Activated naive CD8-positive, alpha-beta T cell treated with anti-CD3 and anti-CD28 coated beads, Interleukin-2, amount 50 U/mL, for 24 hours (primary cell): ENCODE data around the gene RBMS3.

Experiments used
- ATAC-seq: fragments of 150-1000 bp; cut with Tn5 transposase; one replicate; pipeline ENCODE4 v1.10.0; 2021
- DNase-seq: peaks from one replicate; pipeline ENCODE4 v3.0.0; 2021
- H3K27ac Mint-ChIP-seq: one replicate; pipeline ENCODE4 v1.8.0; 2021; ENCODE audit warnings: mild to moderate bottlenecking, mixed read lengths
- H3K27me3 Mint-ChIP-seq: one replicate; pipeline ENCODE4 v1.8.0; 2021; ENCODE audit warnings: mixed read lengths
- H3K36me3 Mint-ChIP-seq: one replicate; pipeline ENCODE4 v1.8.0; 2021; ENCODE audit warnings: low read depth, mixed read lengths
- H3K4me1 Mint-ChIP-seq: one replicate; pipeline ENCODE4 v1.8.0; 2021; ENCODE audit warnings: mixed read lengths
- H3K4me3 Mint-ChIP-seq: one replicate; pipeline ENCODE4 v1.8.0; 2021; ENCODE audit warnings: mild to moderate bottlenecking, moderate library complexity, mixed read lengths
- H3K9me3 Mint-ChIP-seq: one replicate; pipeline ENCODE4 v1.8.0; 2021; ENCODE audit warnings: mixed read lengths

The RBMS3 gene

GRCh38 chr3:29926378-29926777, 645.5 kb downstream of the RBMS3 start:
- Mint-ChIP-seq H3K4me1 (no peaks in the 10 kb centered on the region), H3K9me3 (no peaks in the 10 kb centered on the region), H3K36me3 (no peaks in the 10 kb centered on the region), H3K27ac (no peak overlapping the region), H3K27me3 (peaks cover 3% of the 10 kb centered on the region), H3K4me3 (no peak overlapping the region)
- DNase-seq (no peak), ATAC-seq (no peak)

- H3K9me3 Mint-ChIP-seq = no peaks in the 10 kb centered on the region
- no peak overlapping the region for H3K27ac Mint-ChIP-seq
- H3K4me3 Mint-ChIP-seq = no peak overlapping the region
- H3K27me3 Mint-ChIP-seq = peaks cover 6% of the 10 kb centered on the region
- no peaks in the 10 kb centered on the region for H3K36me3 Mint-ChIP-seq
- H3K4me1 Mint-ChIP-seq = no peaks in the 10 kb centered on the region
- no peak for DNase-seq
- ATAC-seq = no peak
Observed at GRCh38 chr3:29932696-29933325, 651.9 kb downstream of the RBMS3 start.

DNA sequence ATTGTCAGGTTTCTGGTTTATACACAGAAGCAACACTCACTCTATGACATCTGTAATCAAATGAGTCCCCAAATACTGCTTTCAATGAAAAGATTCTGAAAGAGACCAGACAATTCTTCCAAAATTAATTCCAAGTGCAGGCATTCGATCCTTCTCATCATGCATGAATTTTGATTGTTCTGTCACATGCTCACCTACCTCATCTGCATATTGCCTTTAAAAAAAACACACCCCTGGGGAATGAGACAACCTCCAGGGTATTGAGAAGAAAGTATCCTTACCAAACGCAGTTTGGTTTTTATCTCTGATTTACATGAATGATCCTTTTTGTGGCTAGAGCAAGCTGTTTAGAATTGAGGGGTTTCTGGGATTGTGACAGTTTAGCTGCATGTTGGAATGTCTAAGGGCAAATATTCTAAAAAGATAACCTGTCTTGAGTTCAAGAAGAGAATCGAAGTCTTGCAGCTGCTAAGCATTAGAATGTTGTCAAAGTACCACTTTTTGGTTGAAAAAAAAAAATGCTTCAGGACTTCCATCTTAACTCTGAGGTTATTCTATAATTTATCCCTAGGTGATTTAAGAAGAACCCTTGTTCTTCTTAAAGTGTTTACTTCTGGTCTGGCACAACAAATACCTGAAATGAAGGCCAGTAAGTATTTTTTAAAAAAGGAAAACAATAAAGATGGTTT, 653.1 kb downstream of the RBMS3 start:
- no peak for ATAC-seq
- Mint-ChIP-seq H3K27ac (no peak overlapping the region), H3K4me1 (no peaks in the 10 kb centered on the region), H3K9me3 (no peaks in the 10 kb centered on the region), H3K27me3 (peaks cover 6% of the 10 kb centered on the region), H3K4me3 (no peak overlapping the region), H3K36me3 (no peaks in the 10 kb centered on the region)
- DNase-seq = no peak

DNA sequence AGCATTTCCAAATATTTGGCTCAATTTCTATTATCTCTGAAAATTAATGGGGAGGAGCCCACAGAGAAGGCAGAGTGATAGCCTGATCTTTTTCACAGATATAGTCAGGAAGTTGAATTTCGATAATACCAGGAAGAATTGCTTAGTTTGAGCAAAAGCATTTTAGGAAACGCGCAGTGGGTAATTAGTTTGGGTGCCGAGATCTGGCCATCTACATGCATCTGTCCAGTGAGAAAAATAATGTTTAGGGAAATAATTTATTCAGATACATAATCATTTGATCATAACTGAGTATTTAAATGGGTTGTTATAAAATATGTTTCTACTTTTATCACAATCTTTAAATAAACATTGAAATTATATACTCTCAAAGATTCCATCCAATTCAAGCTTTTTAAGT, 653.9 kb downstream of the RBMS3 start:
- H3K9me3 Mint-ChIP-seq = no peaks in the 10 kb centered on the region
- no peak overlapping the region for H3K27ac Mint-ChIP-seq
- no peak for DNase-seq
- H3K27me3 Mint-ChIP-seq = peaks cover 9% of the 10 kb centered on the region
- no peak for ATAC-seq
- H3K4me1 Mint-ChIP-seq = no peaks in the 10 kb centered on the region
- no peaks in the 10 kb centered on the region for H3K36me3 Mint-ChIP-seq
- no peak overlapping the region for H3K4me3 Mint-ChIP-seq

DNA sequence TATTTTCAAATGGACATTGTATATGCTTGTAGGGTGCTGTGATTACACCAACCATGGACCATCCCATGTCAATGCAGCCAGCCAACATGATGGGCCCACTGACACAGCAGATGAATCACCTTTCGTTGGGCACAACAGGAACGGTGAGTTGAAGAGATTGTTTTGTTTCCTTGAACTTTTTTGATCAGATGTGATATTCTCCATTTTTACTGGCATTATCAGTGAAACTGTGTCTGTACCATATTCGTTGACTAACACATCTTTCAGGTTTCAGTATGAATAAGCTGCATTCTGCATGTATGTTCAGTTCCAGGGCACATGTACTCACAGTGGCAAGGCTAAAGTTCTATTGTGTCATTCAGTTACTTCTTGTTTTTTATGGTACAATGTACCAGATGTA, 655.2 kb downstream of the RBMS3 start:
- no peaks in the 10 kb centered on the region for H3K36me3 Mint-ChIP-seq
- no peak overlapping the region for H3K27ac Mint-ChIP-seq
- no peak for DNase-seq
- peak; percentile 79 for ATAC-seq
- no peaks in the 10 kb centered on the region for H3K4me1 Mint-ChIP-seq
- H3K9me3 Mint-ChIP-seq = no peaks in the 10 kb centered on the region
- peaks cover 15% of the 10 kb centered on the region for H3K27me3 Mint-ChIP-seq
- H3K4me3 Mint-ChIP-seq = no peak overlapping the region

DNA sequence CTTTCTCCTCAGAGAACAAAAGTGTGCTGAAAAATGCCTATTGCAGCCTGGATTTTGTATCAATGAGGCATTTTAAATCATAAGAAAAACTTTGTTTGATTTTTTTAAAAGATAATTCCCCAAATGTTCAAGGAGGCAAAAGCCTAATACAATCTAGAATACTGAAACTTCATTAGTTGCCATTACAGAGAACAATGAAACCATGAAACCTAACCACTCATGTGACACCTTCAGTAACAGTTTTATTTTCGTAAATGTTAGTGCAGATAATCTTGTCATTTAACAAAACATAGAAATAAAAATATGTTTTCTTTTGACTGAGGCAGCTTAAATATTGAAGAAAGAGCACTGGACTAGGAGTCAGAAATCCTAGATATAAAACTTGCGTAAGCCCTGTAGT, 655.9 kb downstream of the RBMS3 start:
- H3K4me3 Mint-ChIP-seq = no peak overlapping the region
- H3K9me3 Mint-ChIP-seq = no peaks in the 10 kb centered on the region

GRCh38 chr3:29937185-29937584, 656.3 kb downstream of the RBMS3 start:
- Mint-ChIP-seq H3K4me1 (no peaks in the 10 kb centered on the region), H3K27ac (no peak overlapping the region), H3K36me3 (no peaks in the 10 kb centered on the region), H3K4me3 (no peak overlapping the region), H3K9me3 (no peaks in the 10 kb centered on the region), H3K27me3 (peaks cover 15% of the 10 kb centered on the region)
- no peak for ATAC-seq
- DNase-seq = no peak

More for the DNA sequence above, 655.9 kb downstream of the RBMS3 start:
- Mint-ChIP-seq H3K27me3 (peaks cover 15% of the 10 kb centered on the region), H3K4me1 (no peaks in the 10 kb centered on the region), H3K27ac (no peak overlapping the region), H3K36me3 (no peaks in the 10 kb centered on the region)
- DNase-seq (no peak), ATAC-seq (no peak)

DNA sequence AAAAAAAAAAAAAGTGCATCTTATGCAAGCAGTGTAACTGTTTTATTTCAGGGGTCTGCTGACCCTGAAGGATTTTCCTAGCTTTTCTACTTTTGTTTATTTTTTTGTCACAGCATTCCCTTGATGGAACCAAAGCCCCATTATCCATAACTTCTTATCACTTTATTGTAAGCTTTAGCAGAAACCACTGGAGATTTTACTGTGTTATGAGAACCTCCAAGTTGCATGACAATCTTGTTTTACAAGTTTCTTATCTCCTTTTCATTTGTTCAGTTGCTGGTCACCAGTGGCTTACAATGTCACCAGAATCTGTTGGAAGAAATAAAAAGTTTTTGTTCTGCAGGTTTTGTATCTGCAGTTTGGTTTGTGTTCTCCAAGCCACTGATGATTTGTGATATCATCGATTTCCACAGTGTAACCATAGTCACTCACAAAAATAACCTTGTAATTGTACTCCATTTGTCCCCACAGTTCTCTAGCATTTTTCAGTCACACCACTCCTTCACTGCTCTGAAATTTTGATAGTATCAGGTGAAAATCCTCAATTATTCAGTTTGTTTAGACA, 660.0 kb downstream of the RBMS3 start:
- H3K27me3 Mint-ChIP-seq = peaks cover 13% of the 10 kb centered on the region
- ATAC-seq = no peak

DNA sequence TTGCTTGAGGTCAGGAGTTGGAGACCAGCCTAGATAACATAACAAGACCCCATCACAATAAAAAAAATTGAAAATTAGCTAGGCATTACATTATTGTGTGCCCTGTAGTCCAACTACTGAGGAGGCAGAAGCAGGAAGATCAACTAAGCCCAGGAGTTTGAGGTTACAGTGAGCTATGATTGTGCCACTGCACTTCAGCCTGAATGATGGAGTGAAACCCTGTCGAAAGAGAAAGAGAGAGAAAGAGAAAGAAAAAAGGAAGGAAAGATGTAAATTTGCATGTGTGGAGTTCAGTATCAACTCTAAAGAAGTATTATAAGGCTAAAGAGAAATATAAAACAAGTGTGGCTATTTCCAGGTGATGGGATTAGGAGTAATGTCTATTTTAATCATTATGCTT, 661.4 kb downstream of the RBMS3 start:
- Mint-ChIP-seq H3K27me3 (peaks cover 13% of the 10 kb centered on the region), H3K4me3 (no peak overlapping the region), H3K9me3 (no peaks in the 10 kb centered on the region), H3K4me1 (no peaks in the 10 kb centered on the region), H3K27ac (no peak overlapping the region), H3K36me3 (no peaks in the 10 kb centered on the region)
- ATAC-seq (no peak), DNase-seq (no peak)

More for the DNA sequence above, 660.0 kb downstream of the RBMS3 start:
- H3K27ac Mint-ChIP-seq = no peak overlapping the region
- no peak overlapping the region for H3K4me3 Mint-ChIP-seq
- no peak for DNase-seq
- H3K4me1 Mint-ChIP-seq = no peaks in the 10 kb centered on the region
- H3K36me3 Mint-ChIP-seq = no peaks in the 10 kb centered on the region
- no peaks in the 10 kb centered on the region for H3K9me3 Mint-ChIP-seq

GRCh38 chr3:29949131-29949530, 668.3 kb downstream of the RBMS3 start:
- no peaks in the 10 kb centered on the region for H3K9me3 Mint-ChIP-seq
- no peaks in the 10 kb centered on the region for H3K27me3 Mint-ChIP-seq
- no peak overlapping the region for H3K27ac Mint-ChIP-seq
- DNase-seq (no peak), ATAC-seq (no peak)
- H3K4me1 Mint-ChIP-seq = no peaks in the 10 kb centered on the region
- H3K36me3 Mint-ChIP-seq = no peaks in the 10 kb centered on the region
- H3K4me3 Mint-ChIP-seq = no peak overlapping the region

- no peaks in the 10 kb centered on the region for H3K36me3 Mint-ChIP-seq
- H3K4me3 Mint-ChIP-seq = no peak overlapping the region
- H3K9me3 Mint-ChIP-seq = no peaks in the 10 kb centered on the region
- no peaks in the 10 kb centered on the region for H3K4me1 Mint-ChIP-seq
- no peaks in the 10 kb centered on the region for H3K27me3 Mint-ChIP-seq
- H3K27ac Mint-ChIP-seq = no peak overlapping the region
- ATAC-seq = no peak
- no peak for DNase-seq
Observed at GRCh38 chr3:29949940-29950616, 669.2 kb downstream of the RBMS3 start.

- Mint-ChIP-seq H3K27me3 (peaks cover 2% of the 10 kb centered on the region), H3K4me1 (no peaks in the 10 kb centered on the region), H3K9me3 (no peaks in the 10 kb centered on the region), H3K36me3 (no peaks in the 10 kb centered on the region), H3K27ac (no peak overlapping the region), H3K4me3 (no peak overlapping the region)
- DNase-seq (no peak), ATAC-seq (no peak)
Observed at GRCh38 chr3:29952431-29952830, 671.6 kb downstream of the RBMS3 start.

DNA sequence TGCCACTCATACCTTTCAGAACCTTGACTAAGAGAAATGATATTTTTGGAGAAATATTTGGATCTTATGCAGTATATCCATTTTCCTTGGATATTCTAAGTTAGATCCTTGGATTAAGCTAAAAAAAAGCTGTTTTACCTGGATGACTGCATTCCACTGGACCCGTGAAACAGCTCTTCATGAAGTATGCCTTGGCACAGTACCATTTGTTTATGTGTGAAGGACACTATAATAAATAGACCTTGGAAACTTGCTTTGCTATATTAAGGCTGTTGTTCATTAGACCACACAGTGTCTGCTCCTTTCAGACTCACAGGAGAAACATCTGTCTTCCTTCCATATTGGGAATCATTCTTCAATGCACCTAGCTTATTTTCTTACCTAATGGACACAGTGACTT, 674.5 kb downstream of the RBMS3 start:
- no peak overlapping the region for H3K4me3 Mint-ChIP-seq
- no peak overlapping the region for H3K27ac Mint-ChIP-seq
- no peaks in the 10 kb centered on the region for H3K9me3 Mint-ChIP-seq
- DNase-seq (no peak), ATAC-seq (no peak)
- no peaks in the 10 kb centered on the region for H3K4me1 Mint-ChIP-seq
- H3K36me3 Mint-ChIP-seq = no peaks in the 10 kb centered on the region
- H3K27me3 Mint-ChIP-seq = peaks cover 2% of the 10 kb centered on the region

DNA sequence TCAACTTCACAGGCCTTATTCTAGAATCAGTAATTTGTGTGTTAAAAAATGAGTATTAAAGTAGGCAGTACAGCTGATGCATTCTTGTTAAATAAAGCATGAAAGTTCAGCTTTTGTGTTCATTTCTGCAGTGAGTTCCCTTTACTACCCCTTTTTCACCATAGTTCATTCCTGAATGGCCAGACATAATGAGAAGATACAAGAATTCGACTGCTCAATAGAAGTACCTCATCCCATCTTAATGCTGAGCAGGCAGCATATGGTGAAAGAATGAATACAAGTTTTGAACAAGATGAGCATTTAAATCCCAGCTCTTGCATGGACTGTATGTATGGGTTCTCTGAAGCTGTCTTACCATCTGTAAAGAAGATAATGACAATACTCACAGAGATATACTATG, 677.9 kb downstream of the RBMS3 start:
- H3K9me3 Mint-ChIP-seq = no peaks in the 10 kb centered on the region
- DNase-seq (no peak), ATAC-seq (no peak)
- peaks cover 2% of the 10 kb centered on the region for H3K27me3 Mint-ChIP-seq
- no peaks in the 10 kb centered on the region for H3K4me1 Mint-ChIP-seq
- H3K36me3 Mint-ChIP-seq = no peaks in the 10 kb centered on the region
- no peak overlapping the region for H3K4me3 Mint-ChIP-seq
- no peak overlapping the region for H3K27ac Mint-ChIP-seq

GRCh38 chr3:29971895-29972294, 691.0 kb downstream of the RBMS3 start:
- Mint-ChIP-seq H3K36me3 (no peaks in the 10 kb centered on the region), H3K27me3 (peaks cover 21% of the 10 kb centered on the region), H3K4me3 (no peak overlapping the region), H3K27ac (no peak overlapping the region), H3K9me3 (no peaks in the 10 kb centered on the region), H3K4me1 (no peaks in the 10 kb centered on the region)
- no peak for DNase-seq
- no peak for ATAC-seq
